SJSA1 (cell line): ENCODE results near the gene NFATC3. TPM values are rescaled to one million over a fixed set of nuclear protein-coding genes. Genes with fewer than 3 reads are reported as not detected.
"Not testable (repeated sequence)": the region's sequence is repeated elsewhere in the genome, so short reads cannot be mapped to it uniquely, and the experiment has no call there.

ENCODE experiments used
- DNase-seq, 2 experiments: peaks; one replicate each; pipeline ENCODE4 v3.0.0-alpha.2; 2015 to 2020; ENCODE audit warnings: low spot score in 2 of 2, low read depth in 1 of 2
- H3K27ac ChIP-seq: fragments of 250-450 bp; sonication (Bioruptor Pico); 2 replicates; pipeline ENCODE4 v1.5.1; 2020; ENCODE audit warnings: mild to moderate bottlenecking, moderate library complexity
- H3K27me3 ChIP-seq: fragments of 250-450 bp; sonication (Bioruptor Pico); replicated peaks from 2 replicates; pipeline ENCODE4 v1.5.1; 2020; ENCODE audit warnings: mild to moderate bottlenecking, moderate library complexity
- H3K36me3 ChIP-seq: fragments of 250-450 bp; sonication (Bioruptor Pico); 2 replicates; pipeline ENCODE4 v1.5.1; 2020; ENCODE audit warnings: mild to moderate bottlenecking
- H3K4me1 ChIP-seq: fragments of 250-450 bp; sonication (Bioruptor Pico); replicated peaks from 2 replicates; pipeline ENCODE4 v1.6.1; 2021; ENCODE audit warnings: mild to moderate bottlenecking
- H3K4me3 ChIP-seq: fragments of 250-450 bp; sonication (Bioruptor Pico); 2 replicates; pipeline ENCODE4 v1.5.1; 2020; ENCODE audit warnings: mild to moderate bottlenecking
- H3K9me3 ChIP-seq: fragments of 250-450 bp; sonication (Bioruptor Pico); replicated peaks from 2 replicates; pipeline ENCODE4 v1.5.1; 2020; ENCODE audit warnings: mild to moderate bottlenecking
- total RNA-seq: library from RNA; depleted of rRNA; stranded (reverse); fragments of >200 nt; shearing (Covaris generic); gene quantifications from 2 replicates; pipeline ENCODE4 v1.2.3, GENCODE V29; 2014

The NFATC3 gene
- total RNA-seq, 1 experiment from 2014 or later = 33.8 TPM

DNA sequence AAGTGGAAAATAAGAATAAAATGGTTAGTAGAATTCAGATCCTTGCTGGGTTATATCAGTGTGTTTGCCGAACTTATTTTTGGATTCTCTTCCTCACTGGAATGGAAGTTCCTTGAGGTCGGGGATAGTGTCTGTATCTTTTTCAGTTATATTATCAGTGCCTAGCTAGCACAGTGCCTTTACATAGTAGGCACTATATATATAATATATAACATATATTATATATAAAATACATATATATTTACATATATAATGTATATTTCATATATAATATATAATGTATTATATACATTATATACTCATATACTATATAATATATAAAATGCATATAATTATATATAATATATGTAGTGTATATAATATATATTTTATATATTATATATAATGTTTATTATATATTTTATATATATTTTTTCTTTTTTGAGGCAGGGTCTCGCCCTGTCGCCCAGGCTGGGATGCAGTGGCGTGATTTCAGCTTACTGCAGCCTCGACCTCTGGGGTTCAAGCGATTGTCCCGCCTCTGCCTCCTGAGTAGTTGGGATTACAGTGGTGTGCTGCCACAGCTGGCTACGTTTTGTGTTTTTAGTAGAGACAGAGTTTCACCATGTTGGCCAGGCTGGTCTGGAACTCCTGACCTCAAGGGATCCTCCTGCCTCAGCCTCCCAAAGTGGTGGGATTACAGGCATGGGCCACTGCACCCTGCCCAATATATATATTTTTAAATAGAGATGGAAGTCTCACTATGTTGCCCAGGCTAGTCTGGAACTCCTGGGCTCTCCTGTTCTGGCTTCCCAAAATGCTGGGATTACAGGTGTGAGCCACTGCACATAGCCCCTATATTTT lies 3.2 kb downstream of the NFATC3 start:
- no peak for DNase-seq
- H3K4me1 ChIP-seq = peaks cover 28% of the 10 kb centered on the region
- H3K27ac ChIP-seq = no peak overlapping the region
- peaks cover 6% of the 10 kb centered on the region for H3K36me3 ChIP-seq
- H3K9me3 ChIP-seq = no peaks in the 10 kb centered on the region
- no peak overlapping the region for H3K4me3 ChIP-seq
- H3K27me3 ChIP-seq = no peaks in the 10 kb centered on the region

DNA sequence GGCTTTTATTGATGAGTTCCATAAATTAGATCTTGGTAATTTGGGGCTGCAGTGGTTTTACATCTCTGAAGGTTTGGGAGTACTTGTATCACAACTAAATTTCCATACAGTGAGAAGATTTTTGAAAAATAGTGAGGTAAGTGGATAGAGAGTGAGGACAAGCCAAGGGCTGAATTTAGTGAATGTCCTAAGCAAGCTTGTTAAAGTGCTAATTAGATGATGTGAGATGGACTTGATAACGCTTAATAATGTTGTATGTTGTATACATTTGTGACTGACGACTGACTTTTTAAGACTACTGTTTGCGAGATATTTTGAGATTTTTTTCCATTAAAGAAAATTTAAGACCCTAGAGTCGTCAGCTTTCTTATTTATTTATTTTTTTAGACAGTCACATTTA lies 3.9 kb downstream of the NFATC3 start:
- Histone ChIP-seq H3K27me3 (no peaks in the 10 kb centered on the region), H3K4me3 (no peak overlapping the region), H3K36me3 (peaks cover 6% of the 10 kb centered on the region), H3K27ac (no peak overlapping the region), H3K4me1 (peaks cover 24% of the 10 kb centered on the region), H3K9me3 (no peaks in the 10 kb centered on the region)
- DNase-seq = no peak

DNA sequence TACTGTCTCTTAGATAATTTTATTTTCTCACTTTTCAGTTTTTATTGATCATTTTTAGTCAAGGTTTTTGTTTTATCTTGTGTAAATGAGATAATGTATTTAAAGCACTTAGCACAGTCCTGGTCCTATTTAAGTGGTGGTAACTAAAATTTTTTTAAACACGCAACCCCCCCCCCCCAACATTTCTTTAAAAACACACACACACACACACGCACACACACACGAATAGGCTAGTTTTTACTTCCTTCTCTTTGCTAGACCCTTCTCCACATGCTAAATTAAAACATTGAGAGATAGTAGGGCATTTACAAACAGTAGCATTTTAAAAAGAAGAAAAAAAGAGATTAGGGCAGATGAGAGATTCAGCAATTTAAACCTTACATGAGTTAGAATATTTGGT lies 5.0 kb downstream of the NFATC3 start:
- Histone ChIP-seq H3K36me3 (peaks cover 6% of the 10 kb centered on the region), H3K9me3 (no peaks in the 10 kb centered on the region), H3K27me3 (no peaks in the 10 kb centered on the region), H3K4me1 (peaks cover 16% of the 10 kb centered on the region; the same call in 1 of the 2 replicates), H3K27ac (no peak overlapping the region), H3K4me3 (no peak overlapping the region)
- no peak for DNase-seq

DNA sequence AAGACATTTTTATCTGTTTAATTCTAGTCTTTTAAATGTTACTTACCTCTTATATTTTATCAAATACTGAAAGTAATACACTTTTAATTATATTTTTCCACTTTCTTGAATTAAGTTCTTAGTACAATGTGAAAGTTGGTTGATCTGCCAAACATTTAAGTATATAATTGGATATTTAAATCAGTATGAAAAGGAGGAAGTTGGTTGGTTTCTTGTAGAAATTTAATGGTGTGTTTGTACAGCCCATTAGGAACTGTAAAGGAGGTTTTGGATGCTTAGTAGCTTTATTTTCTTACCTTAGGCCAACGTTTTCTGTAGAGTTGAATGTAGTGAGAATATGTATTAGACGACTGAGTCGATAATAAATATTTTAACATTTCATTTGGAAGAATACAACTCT lies 5.4 kb downstream of the NFATC3 start:
- Histone ChIP-seq H3K9me3 (no peaks in the 10 kb centered on the region), H3K27me3 (no peaks in the 10 kb centered on the region), H3K4me1 (peaks cover 16% of the 10 kb centered on the region; the same call in 1 of the 2 replicates), H3K4me3 (no peak overlapping the region), H3K36me3 (peaks cover 3% of the 10 kb centered on the region), H3K27ac (no peak overlapping the region)
- DNase-seq = no peak

DNA sequence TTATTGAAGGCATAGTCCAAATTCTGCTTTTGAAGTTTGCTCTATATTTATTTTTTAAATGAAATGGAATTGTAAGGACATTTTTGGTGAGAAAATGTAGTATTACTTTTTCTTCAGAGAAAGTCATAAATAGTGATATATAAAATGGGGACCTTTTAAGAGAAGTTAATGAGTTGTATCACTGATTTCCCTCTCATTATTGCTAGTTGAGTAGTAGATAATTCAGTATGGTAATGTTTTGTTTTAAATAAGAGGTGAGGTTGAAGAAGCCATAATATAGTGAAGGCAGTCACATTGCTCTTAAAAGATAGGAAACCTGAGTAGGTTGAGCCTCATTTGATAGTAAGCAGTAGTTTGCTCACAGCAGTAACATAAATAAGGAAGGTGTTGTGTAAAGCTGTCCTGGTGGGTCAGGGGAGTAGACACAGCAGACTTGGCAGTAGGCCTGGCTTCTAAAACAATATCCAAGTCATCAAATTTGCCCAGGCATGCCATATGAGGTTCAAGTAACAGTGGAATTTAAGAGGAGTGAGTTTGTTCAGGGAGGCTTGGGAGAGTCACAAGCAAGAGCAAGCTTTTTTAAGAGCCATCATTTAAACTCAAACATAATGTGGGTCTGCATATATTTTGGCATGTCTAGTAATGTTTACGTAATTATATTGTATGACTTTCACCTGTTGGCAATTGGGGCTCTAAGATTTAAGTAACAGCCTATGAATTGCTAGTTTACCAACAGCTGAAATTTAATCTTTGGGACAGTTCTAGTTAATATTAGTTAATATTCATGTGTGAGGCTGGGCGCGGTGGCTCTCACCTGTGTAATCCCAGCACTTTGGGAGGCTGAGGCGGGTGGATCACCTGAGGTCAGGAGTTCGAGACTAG lies 6.5 kb downstream of the NFATC3 start:
- Histone ChIP-seq H3K9me3 (no peaks in the 10 kb centered on the region), H3K36me3 (no peaks in the 10 kb centered on the region), H3K27ac (no peak overlapping the region), H3K27me3 (no peaks in the 10 kb centered on the region), H3K4me3 (no peak overlapping the region), H3K4me1 (peaks cover 15% of the 10 kb centered on the region; the same call in 1 of the 2 replicates)
- no peak for DNase-seq

DNA sequence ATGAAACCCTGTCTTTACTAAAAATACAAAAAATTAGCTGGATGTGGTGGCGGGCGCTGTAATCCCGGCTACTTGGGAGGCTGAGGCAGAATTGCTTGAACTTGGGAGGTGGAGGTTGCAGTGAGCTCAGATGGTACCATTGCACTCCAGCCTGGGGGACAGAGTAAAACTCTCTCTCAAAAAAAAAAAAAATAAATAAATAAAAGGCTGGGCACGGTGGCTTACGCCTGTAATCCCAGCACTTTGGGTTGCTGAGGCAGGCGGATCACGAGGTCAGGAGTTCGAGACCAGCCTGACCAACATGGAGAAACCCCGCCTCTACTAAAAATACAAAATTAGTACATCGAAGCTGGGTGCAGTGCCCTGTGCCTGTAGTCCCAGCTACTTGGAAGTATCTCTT lies 7.1 kb downstream of the NFATC3 start:
- not testable (repeated sequence) for H3K4me1 ChIP-seq, H3K4me3 ChIP-seq, H3K27me3 ChIP-seq, H3K9me3 ChIP-seq, H3K36me3 ChIP-seq, H3K27ac ChIP-seq, DNase-seq

DNA sequence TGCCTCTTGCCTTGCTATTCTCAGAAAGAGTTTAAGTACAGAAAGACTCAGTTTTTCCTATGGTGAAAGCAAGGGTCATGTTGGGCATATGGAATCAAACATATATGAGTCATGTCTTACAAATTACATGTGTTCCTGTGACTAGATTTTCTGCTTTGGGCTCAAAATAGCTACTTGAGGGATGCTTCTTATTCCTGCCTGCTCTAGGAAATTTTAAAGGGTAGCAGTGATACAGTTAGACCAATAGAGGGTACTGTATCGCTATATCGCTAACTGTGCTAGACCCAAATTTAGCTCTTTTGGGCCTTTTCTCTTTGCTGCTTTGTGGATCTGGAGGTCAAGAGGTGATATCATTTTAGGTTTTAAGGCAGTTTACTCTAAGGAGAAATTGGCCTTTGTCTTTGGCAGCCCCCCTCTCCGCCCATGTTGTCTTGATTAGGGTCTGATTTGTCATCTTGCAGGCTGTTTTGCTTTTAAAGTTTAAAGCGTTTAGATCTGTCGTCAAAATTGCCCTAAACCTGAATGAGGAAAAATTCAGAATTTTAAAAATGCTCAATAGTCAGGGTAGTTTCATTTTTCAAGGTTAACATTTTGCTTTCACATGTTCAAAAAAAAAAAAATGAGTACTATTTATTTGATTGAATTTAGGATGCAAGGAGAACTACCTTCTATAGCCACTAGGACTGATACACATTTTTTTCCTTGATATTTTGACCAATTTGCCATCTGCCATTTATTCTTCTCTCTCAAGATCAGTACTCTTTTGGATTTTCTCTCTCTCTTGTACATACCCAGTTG lies 8.8 kb downstream of the NFATC3 start:
- Histone ChIP-seq H3K4me3 (no peak overlapping the region), H3K27me3 (no peaks in the 10 kb centered on the region), H3K36me3 (no peaks in the 10 kb centered on the region), H3K9me3 (no peaks in the 10 kb centered on the region), H3K27ac (no peak overlapping the region), H3K4me1 (peaks cover 9% of the 10 kb centered on the region; the same call in 1 of the 2 replicates)
- no peak for DNase-seq

DNA sequence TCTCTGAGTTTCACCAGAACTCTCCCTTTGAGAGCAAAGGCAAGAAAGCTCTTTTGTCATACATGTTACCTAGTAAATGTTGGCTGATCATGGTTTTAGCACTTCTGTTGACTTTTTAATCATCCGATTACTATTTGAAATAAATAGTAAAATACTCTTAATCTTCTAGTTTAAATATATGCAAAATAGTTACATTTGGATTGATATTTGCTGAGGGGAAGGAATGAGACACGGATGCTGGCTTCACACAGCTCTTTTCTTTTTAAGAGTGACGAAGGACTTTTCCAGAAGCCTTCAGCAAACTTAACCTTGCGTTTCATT lies 9.4 kb downstream of the NFATC3 start:
- Histone ChIP-seq H3K4me3 (no peak overlapping the region), H3K9me3 (no peaks in the 10 kb centered on the region), H3K27me3 (no peaks in the 10 kb centered on the region), H3K27ac (no peak overlapping the region), H3K4me1 (peaks cover 9% of the 10 kb centered on the region; the same call in 1 of the 2 replicates), H3K36me3 (no peaks in the 10 kb centered on the region)
- DNase-seq = no peak

DNA sequence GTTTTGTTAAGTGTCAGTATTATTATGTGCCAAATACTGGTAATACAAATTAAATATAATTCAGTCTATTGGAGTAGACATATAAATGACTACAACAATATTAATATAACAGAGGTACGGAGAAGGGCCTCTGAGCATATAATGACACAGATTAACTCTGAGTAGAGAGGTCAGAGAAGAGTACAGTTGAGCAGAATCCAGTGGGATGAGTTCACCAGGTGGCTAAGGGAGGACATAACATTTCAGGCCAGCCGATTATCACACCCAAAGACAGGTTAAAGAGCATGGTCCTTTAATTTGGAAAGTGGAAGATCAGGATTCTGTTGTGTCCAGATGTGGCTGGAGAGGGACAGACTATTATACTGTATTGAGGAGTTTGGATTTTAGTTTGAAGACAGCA lies 11.3 kb downstream of the NFATC3 start:
- DNase-seq = no peak
- H3K27ac ChIP-seq = no peak overlapping the region
- no peak overlapping the region for H3K4me3 ChIP-seq
- peaks cover 5% of the 10 kb centered on the region; the same call in 1 of the 2 replicates for H3K4me1 ChIP-seq
- H3K27me3 ChIP-seq = no peaks in the 10 kb centered on the region
- H3K9me3 ChIP-seq = no peaks in the 10 kb centered on the region
- no peaks in the 10 kb centered on the region for H3K36me3 ChIP-seq

DNA sequence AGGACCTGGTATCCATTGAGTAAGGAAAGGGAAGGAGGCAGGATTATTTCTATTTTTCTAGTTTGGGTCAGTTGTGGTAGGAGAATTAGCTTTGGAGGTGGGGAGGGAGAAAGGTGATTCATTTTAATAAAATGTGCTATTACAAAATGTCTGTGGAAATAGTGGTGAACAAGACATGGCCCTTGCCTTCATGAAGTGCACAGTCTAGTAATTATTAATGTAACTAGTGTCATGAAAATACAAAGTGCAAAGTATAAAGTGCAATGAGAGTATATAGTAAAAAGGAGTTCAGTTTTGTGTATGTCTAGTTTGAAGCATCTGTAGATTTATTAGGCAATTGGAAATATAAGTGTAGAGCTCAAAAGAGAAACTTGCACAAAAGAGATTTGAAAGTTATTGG lies 11.9 kb downstream of the NFATC3 start:
- no peak for DNase-seq
- Histone ChIP-seq H3K9me3 (no peaks in the 10 kb centered on the region), H3K27me3 (no peaks in the 10 kb centered on the region), H3K4me3 (no peak overlapping the region), H3K27ac (no peak overlapping the region), H3K36me3 (no peaks in the 10 kb centered on the region), H3K4me1 (no peaks in the 10 kb centered on the region; the same call in 1 of the 2 replicates)

DNA sequence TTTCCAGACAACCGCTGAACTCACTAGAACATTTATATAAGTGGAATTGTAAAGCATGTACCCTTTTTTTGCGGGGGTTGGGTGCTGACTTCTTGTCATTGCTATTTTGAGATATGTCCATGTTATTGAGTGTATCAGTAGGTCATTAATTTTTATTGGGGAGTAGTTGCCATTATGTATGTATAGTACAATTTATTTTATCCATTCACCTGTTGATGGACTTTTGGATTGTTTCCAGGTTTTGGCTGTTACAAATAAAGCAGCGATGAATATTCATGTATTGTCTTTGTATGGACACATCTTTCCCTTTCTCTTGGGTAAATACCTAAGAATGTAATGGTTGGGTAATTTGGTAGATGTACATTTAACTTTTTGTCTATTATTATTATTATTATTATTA lies 12.7 kb downstream of the NFATC3 start:
- H3K36me3 ChIP-seq = no peaks in the 10 kb centered on the region
- no peak overlapping the region for H3K27ac ChIP-seq
- no peaks in the 10 kb centered on the region for H3K27me3 ChIP-seq
- H3K9me3 ChIP-seq = no peaks in the 10 kb centered on the region
- no peak overlapping the region for H3K4me3 ChIP-seq
- H3K4me1 ChIP-seq = no peaks in the 10 kb centered on the region
- DNase-seq = no peak

DNA sequence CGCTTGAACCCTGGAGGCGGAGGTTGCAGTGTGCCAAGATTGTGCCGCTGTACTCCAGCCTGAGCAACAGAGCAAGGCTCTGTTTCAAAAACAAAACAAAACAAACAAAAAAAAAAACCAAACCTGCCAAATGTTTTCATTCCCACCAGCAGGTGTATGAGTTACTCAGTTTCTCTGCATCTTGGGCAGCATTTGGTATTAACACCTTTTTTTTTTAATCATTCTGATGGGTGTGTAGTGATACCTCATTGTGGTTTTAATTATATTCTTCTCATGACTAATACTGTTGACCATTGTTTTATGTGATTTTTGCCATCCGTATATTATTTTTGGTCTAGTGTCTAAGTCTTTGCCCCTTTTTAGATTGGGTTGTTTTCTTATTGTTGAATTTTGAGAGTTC lies 15.3 kb downstream of the NFATC3 start:
- H3K27ac ChIP-seq = no peak overlapping the region
- DNase-seq = no peak

DNA sequence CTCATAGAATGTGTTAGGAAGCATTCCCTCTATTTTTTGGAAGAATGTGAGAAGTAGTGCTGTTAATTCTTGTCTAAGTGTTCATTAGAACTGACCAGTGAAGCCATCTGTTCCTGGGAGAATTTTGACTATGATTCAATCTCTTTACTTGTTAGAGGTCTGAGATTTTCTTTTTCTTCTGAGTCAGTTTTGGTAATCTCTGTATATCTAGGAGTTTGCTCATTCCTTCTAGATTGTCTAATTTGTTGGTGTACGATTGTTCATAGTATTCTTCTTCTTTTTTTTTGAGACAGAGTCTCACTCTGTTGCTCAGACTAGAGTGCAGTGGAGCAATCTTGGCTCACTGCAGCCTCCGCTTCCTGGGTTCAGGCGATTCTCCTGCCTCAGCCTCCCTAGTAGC lies 20.4 kb downstream of the NFATC3 start:
- Histone ChIP-seq H3K27me3 (no peaks in the 10 kb centered on the region), H3K27ac (no peak overlapping the region), H3K4me3 (no peak overlapping the region), H3K36me3 (no peaks in the 10 kb centered on the region), H3K9me3 (peaks cover 10% of the 10 kb centered on the region; the same call in 1 of the 2 replicates), H3K4me1 (no peaks in the 10 kb centered on the region)
- DNase-seq = no peak

More for the DNA sequence above, 15.3 kb downstream of the NFATC3 start:
- Histone ChIP-seq H3K27me3 (no peaks in the 10 kb centered on the region), H3K36me3 (no peaks in the 10 kb centered on the region), H3K9me3 (0 out of 2 replicates have a peak, but pooled peaks cover 3% of the 10 kb centered on the region), H3K4me1 (no peaks in the 10 kb centered on the region), H3K4me3 (no peak overlapping the region)
